Measurements from ENCODE around the gene CTU2. TPM values are rescaled to one million over a fixed set of nuclear protein-coding genes. Genes with fewer than 3 reads are reported as not detected.

CTU2 gene
- total and polyA plus RNA-seq, 4 experiments from 2014 or later, result 11.5 to 21.1 (median 17.0) TPM

DNA sequence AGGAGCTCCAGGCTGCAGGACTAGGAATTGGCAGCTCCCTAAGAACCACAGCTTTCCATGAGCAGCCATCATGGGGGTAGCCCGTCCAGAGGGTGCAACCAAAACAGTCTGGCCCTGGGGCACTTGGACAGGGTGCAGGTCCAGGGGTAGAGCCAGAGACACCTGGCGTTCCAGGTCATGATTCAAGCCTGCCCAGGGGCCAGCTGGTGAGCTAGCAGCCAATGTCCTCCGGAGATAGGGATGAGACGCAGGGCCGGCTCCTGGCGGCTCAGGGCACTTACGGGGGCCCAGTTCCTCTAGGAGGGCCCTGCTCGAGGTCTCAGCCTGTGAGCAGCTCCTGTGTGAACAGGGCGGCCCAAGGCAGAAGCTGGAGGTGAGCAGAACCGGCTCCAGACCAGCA is 56.6 kb downstream of the CTU2 start:
- ChIA-PET CTCF (ENCODE audit: partially characterized antibody) (interaction anchor here (1.3 to 3.3 kb wide), 6 partner anchors 8 to 95 kb away, joined by 3 to 10 read pairs (median 6); no protein-coding TSS in a partner anchor), POLR2A (ENCODE audit: partially characterized antibody) (interaction anchor here (0.6 to 2.7 kb wide), 2 partner anchors 15 to 19 kb away, joined by 3 to 18 read pairs; no protein-coding TSS in a partner anchor)
- Histone ChIP-seq H3K9me3 (ENCODE audit: control insufficient read depth in 1 of 2, low read length in 2 of 2) (no peaks in the 10 kb centered on the region), H3K36me3 (ENCODE audit: insufficient read depth, low read length) (no peaks in the 10 kb centered on the region), H3K4me1 (ENCODE audit: insufficient read depth, low read length) (peaks cover 83% of the 10 kb centered on the region), H3K27ac (ENCODE audit: low read depth, low read length) (no peak overlapping the region), H3K4me3 (ENCODE audit: low read length in 2 of 2) (no peak overlapping the region), H3K27me3 (ENCODE audit: insufficient read depth, low read length) (no peaks in the 10 kb centered on the region)
- H3K36me3 Mint-ChIP-seq, result peaks cover 0 to 25% of the 10 kb centered on the region in 2 donors
- no peak for DNase-seq
- H3K9me3 Mint-ChIP-seq, result no peaks in the 10 kb centered on the region
- intact Hi-C loops (cut with micrococcal nuclease), result no loop called here
- H3K4me1 Mint-ChIP-seq, result peaks cover 27 to 68% (median 41%) of the 10 kb centered on the region in 4 donors
- no peak overlapping the region for H3K4me3 Mint-ChIP-seq
- peak overlapping the region in 2 of 7 donors; percentile 18 to 57 for H3K27ac Mint-ChIP-seq
- no peaks in the 10 kb centered on the region for H3K27me3 Mint-ChIP-seq

DNA sequence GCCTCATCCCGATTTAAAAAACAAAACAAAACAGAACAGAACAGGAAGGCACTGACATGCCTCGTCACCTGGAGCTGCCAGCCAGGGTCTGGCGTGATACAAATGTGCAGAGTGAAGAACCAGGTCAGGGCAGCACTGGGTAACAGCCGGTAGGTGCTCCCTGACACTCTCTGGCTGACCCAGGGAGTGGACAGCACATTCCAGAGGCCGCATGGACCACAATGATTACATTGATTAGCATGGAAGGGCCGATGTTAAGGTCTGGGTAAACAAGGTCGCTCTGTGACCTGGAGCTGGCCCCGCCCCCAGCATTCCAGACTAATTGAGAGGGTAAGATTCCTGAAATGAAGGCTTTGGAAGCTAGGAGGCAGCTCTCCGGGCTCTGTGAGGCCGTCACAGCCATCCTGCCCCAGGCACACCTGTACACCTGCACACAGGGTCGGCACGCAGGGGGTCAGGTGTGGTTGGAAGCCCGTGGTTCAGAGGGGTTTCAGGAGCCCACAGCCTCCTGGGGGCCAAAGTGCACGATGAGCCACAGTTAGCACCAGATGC is 57.3 kb downstream of the CTU2 start:
- no peak overlapping the region for H3K27ac ChIP-seq (ENCODE audit: low read depth, low read length)
- H3K36me3 ChIP-seq (ENCODE audit: insufficient read depth, low read length), result no peaks in the 10 kb centered on the region
- H3K9me3 Mint-ChIP-seq, result no peaks in the 10 kb centered on the region
- H3K9me3 ChIP-seq (ENCODE audit: control insufficient read depth in 1 of 2, low read length in 2 of 2), result no peaks in the 10 kb centered on the region
- no peak overlapping the region for H3K4me3 ChIP-seq (ENCODE audit: low read length in 2 of 2)
- H3K27ac Mint-ChIP-seq, result peak overlapping the region in 6 of 7 donors; percentile 13 to 66 (median 52)
- H3K4me1 Mint-ChIP-seq, result peaks cover 22 to 63% (median 36%) of the 10 kb centered on the region in 4 donors
- H3K4me3 Mint-ChIP-seq, result peak overlapping the region in 1 of 8 donors; percentile 14
- H3K36me3 Mint-ChIP-seq, result peaks cover 0 to 25% of the 10 kb centered on the region in 2 donors
- ChIA-PET POLR2A (ENCODE audit: partially characterized antibody) (interaction anchor here (1.0 to 2.7 kb wide), 4 partner anchors 17 to 63 kb away, joined by 4 to 18 read pairs (median 4); no protein-coding TSS in a partner anchor), CTCF (ENCODE audit: partially characterized antibody) (interaction anchor here (1.3 to 3.3 kb wide), 5 partner anchors 9 to 94 kb away, joined by 3 to 10 read pairs (median 6); no protein-coding TSS in a partner anchor)
- intact Hi-C loops (cut with micrococcal nuclease), result no loop called here
- H3K27me3 Mint-ChIP-seq, result no peaks in the 10 kb centered on the region
- DNase-seq, result peak in 1 of 5 donors; percentile 26
- H3K27me3 ChIP-seq (ENCODE audit: insufficient read depth, low read length), result no peaks in the 10 kb centered on the region
- H3K4me1 ChIP-seq (ENCODE audit: insufficient read depth, low read length), result peaks cover 83% of the 10 kb centered on the region

DNA sequence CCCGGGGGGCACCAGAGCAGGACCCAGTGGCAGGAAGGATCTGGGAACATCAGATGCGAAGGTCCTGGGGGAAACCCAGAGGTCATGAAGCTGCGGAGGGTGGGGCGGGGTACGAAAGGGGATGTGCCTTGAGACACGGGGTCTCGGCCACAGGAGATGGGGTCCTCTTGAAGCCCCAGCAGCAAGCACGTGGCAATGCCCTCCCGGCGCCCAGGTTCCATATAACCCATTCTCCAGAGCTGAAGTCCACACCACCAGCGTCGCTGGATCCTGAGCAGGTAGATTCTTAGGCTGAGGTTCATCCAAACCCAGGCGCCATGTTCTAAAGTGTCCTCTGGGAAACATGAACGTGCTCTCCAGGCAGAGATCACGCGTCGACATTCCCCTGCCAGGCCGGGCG is 57.8 kb downstream of the CTU2 start:
- DNase-seq, result no peak
- Mint-ChIP-seq H3K27ac (peak overlapping the region in 4 of 7 donors; percentile 22 to 57 (median 54)), H3K4me3 (no peak overlapping the region), H3K4me1 (peaks cover 18 to 63% (median 33%) of the 10 kb centered on the region in 4 donors), H3K9me3 (no peaks in the 10 kb centered on the region), H3K27me3 (no peaks in the 10 kb centered on the region), H3K36me3 (peaks cover 0 to 23% of the 10 kb centered on the region in 2 donors)
- Histone ChIP-seq H3K27ac (ENCODE audit: low read depth, low read length) (no peak overlapping the region), H3K4me3 (ENCODE audit: low read length in 2 of 2) (no peak overlapping the region), H3K4me1 (ENCODE audit: insufficient read depth, low read length) (peaks cover 83% of the 10 kb centered on the region), H3K9me3 (ENCODE audit: control insufficient read depth in 1 of 2, low read length in 2 of 2) (no peaks in the 10 kb centered on the region), H3K27me3 (ENCODE audit: insufficient read depth, low read length) (no peaks in the 10 kb centered on the region), H3K36me3 (ENCODE audit: insufficient read depth, low read length) (peaks cover 1% of the 10 kb centered on the region)
- POLR2A ChIA-PET (ENCODE audit: partially characterized antibody), result interaction anchor here (1.0 to 2.7 kb wide), 4 partner anchors 17 to 63 kb away, joined by 4 to 18 read pairs (median 4); no protein-coding TSS in a partner anchor
- intact Hi-C loops (cut with micrococcal nuclease), result no loop called here
- CTCF ChIA-PET (ENCODE audit: partially characterized antibody), result interaction anchor here (0.8 to 3.3 kb wide), 5 partner anchors 9 to 94 kb away, joined by 3 to 10 read pairs (median 3); no protein-coding TSS in a partner anchor

DNA sequence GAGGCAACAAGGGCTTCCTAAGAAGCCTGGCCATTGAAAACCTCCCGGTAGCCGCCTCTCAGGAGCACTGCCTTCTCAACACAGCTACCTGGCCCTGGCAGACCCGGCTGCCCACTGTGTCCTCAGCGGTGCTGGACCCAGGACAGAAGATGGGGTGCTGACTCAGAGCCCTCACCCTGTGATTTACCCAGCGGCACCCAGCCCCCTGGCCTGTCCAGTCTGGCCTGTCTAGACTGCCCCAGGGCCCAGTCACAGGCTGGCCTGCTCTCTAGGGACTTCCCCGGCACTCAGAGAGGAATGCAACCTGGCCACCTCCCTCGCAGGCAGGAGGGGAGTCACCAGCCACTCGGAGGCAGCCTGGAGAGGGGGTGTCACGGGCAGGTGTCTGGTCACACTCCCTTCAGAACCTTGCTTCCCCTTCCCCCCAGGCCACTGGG is 58.6 kb downstream of the CTU2 start:
- H3K27me3 Mint-ChIP-seq, result no peaks in the 10 kb centered on the region
- H3K9me3 ChIP-seq (ENCODE audit: control insufficient read depth in 1 of 2, low read length in 2 of 2), result no peaks in the 10 kb centered on the region
- peaks cover 15 to 63% (median 32%) of the 10 kb centered on the region in 4 donors for H3K4me1 Mint-ChIP-seq
- intact Hi-C loops (cut with micrococcal nuclease), result no loop called here
- peak overlapping the region in 5 of 7 donors; percentile 25 to 65 (median 42) for H3K27ac Mint-ChIP-seq
- no peak overlapping the region for H3K4me3 Mint-ChIP-seq
- ChIA-PET CTCF (ENCODE audit: partially characterized antibody) (interaction anchor here (0.8 to 3.3 kb wide), 2 partner anchors 16 to 22 kb away, joined by 3 to 10 read pairs; no protein-coding TSS in a partner anchor), POLR2A (ENCODE audit: partially characterized antibody) (interaction anchor here (1.1 to 7.2 kb wide), 4 partner anchors 16 to 58 kb away, joined by 4 to 62 read pairs (median 4); no protein-coding TSS in a partner anchor)
- peaks cover 83% of the 10 kb centered on the region for H3K4me1 ChIP-seq (ENCODE audit: insufficient read depth, low read length)
- no peak overlapping the region for H3K27ac ChIP-seq (ENCODE audit: low read depth, low read length)
- peaks cover 4% of the 10 kb centered on the region for H3K36me3 ChIP-seq (ENCODE audit: insufficient read depth, low read length)
- no peaks in the 10 kb centered on the region for H3K27me3 ChIP-seq (ENCODE audit: insufficient read depth, low read length)
- DNase-seq, result peak in 1 of 5 donors; percentile 31
- no peaks in the 10 kb centered on the region for H3K9me3 Mint-ChIP-seq
- peaks cover 0 to 19% of the 10 kb centered on the region in 2 donors for H3K36me3 Mint-ChIP-seq
- no peak overlapping the region for H3K4me3 ChIP-seq (ENCODE audit: low read length in 2 of 2)

Small RNA genes within 50 kb of the gene (microRNA-seq; reads per million reads assigned to microRNA genes)
- not detected for gene MIR4722 (ENCODE audit: borderline microRNAs expressed, borderline number of aligned reads, borderline replicate concordance)

Other genes with a start within 250 kb of the CTU2 start
- 10 to 100 TPM; 84.5 to 91.5 TPM for gene ZC3H18, start 136.1 kb upstream of the CTU2 start, total RNA-seq
- gene ZC3H18, start 136.1 kb upstream of the CTU2 start, polyA plus RNA-seq, result 10 to 100 TPM in 1 of 2 donors, 1 to 10 TPM in 1; 3.0 to 23.5 TPM
- gene IL17C, start 67.9 kb upstream of the CTU2 start, total RNA-seq, result under 1 TPM in 1 of 2 experiments, not detected in 1; 0.44 TPM
- not detected for gene IL17C, start 67.9 kb upstream of the CTU2 start, polyA plus RNA-seq
- gene CYBA, start 55.5 kb upstream of the CTU2 start, total RNA-seq, result 100 to 1,000 TPM; 383 to 386 TPM
- gene CYBA, start 55.5 kb upstream of the CTU2 start, polyA plus RNA-seq, result 1,000 to 10,000 TPM in 1 of 2 donors, 100 to 1,000 TPM in 1; 689 to 1,286 TPM
- 10 to 100 TPM; 49.2 to 57.0 TPM for gene MVD, start 43.4 kb upstream of the CTU2 start, total RNA-seq
- 10 to 100 TPM; 15.6 to 22.7 TPM for gene MVD, start 43.4 kb upstream of the CTU2 start, polyA plus RNA-seq
- gene SNAI3, start 20.0 kb upstream of the CTU2 start, total RNA-seq, result 10 to 100 TPM; 14.0 to 15.7 TPM
- gene SNAI3, start 20.0 kb upstream of the CTU2 start, polyA plus RNA-seq, result 10 to 100 TPM; 11.6 to 22.9 TPM
- 100 to 1,000 TPM; 129 to 137 TPM for gene RNF166, start 95 bp upstream of the CTU2 start, total RNA-seq
- gene RNF166, start 95 bp upstream of the CTU2 start, polyA plus RNA-seq, result 10 to 100 TPM; 90.5 to 92.9 TPM
- gene PIEZO1, start 78.7 kb downstream of the CTU2 start, total RNA-seq, result 100 to 1,000 TPM; 274 to 302 TPM
- gene PIEZO1, start 78.7 kb downstream of the CTU2 start, polyA plus RNA-seq, result 10 to 100 TPM; 12.0 to 67.5 TPM
- gene CDT1, start 97.3 kb downstream of the CTU2 start, total RNA-seq, result under 1 TPM; 0.17 TPM
- under 1 TPM; 0.19 to 0.26 TPM for gene CDT1, start 97.3 kb downstream of the CTU2 start, polyA plus RNA-seq
- 100 to 1,000 TPM; 171 to 175 TPM for gene APRT, start 105.4 kb downstream of the CTU2 start, total RNA-seq
- 100 to 1,000 TPM; 569 to 624 TPM for gene APRT, start 105.4 kb downstream of the CTU2 start, polyA plus RNA-seq
- 10 to 100 TPM; 58.8 to 65.7 TPM for gene GALNS, start 150.4 kb downstream of the CTU2 start, total RNA-seq
- gene GALNS, start 150.4 kb downstream of the CTU2 start, polyA plus RNA-seq, result 1 to 10 TPM; 5.6 to 8.7 TPM
- 10 to 100 TPM; 66.6 to 67.1 TPM for gene TRAPPC2L, start 150.6 kb downstream of the CTU2 start, total RNA-seq
- 100 to 1,000 TPM; 104 to 105 TPM for gene TRAPPC2L, start 150.6 kb downstream of the CTU2 start, polyA plus RNA-seq
- not detected for gene PABPN1L, start 160.2 kb downstream of the CTU2 start, total RNA-seq
- not detected for gene PABPN1L, start 160.2 kb downstream of the CTU2 start, polyA plus RNA-seq

Data from CD4-positive, alpha-beta memory T cell (primary cell).